NCI-H748 treated with DMSO at 0.1 percent for 48 hours (cell line): ENCODE data around the gene COP1.
"Not testable (repeated sequence)": the region's sequence is repeated elsewhere in the genome, so short reads cannot be mapped to it uniquely, and the experiment has no call there.

Experiments
- DNase-seq: peaks from one replicate; lab custom pipeline; 2025; lab: John Stamatoyannopoulos, UW

COP1 gene

GRCh38 chr1:176122282-176122681, 84.8 kb downstream of the COP1 start:
- DNase-seq: no peak

- DNase-seq: no peak
Observed at GRCh38 chr1:176119549-176119948, 87.5 kb downstream of the COP1 start.

DNA sequence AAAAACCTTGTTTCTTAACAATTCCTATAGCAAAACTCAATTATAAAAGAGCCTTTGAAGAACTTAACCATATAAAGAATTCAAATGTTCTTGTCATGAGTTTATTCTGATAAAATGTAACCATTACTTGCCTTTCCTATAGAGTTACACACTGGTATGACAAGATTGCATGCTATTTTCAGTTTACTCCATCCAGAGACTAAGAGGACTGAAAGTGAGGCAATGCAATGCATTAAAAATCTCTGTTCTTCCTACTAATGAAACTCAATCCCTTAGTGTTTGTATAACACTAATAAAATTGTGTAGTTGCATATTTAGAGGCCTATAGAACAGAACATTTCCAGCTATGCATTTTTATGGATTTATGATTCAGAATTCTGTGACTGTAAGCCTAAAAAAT, 88.1 kb downstream of the COP1 start:
- DNase-seq: no peak

DNA sequence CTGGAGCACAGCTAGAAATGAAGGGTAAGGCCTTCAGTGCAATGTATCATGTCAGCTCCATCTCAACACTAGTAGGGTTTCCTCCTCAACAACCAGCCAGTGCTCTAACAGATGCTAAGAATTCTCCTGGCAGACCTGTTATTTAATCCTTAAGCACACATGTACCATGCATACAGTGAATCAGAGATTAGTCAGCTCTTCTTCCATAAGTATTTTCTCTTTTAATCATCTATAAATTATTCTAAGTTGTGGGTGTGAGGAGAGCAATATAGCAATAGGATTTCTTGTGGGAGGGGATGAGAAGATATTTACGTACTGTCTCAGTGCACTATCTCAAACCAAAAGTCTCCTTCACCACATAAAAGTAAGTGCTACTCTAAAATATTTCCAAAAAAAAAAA, 95.3 kb downstream of the COP1 start:
- DNase-seq: no peak

- no peak for DNase-seq
Observed at GRCh38 chr1:176110203-176110602, 96.9 kb downstream of the COP1 start.

DNA sequence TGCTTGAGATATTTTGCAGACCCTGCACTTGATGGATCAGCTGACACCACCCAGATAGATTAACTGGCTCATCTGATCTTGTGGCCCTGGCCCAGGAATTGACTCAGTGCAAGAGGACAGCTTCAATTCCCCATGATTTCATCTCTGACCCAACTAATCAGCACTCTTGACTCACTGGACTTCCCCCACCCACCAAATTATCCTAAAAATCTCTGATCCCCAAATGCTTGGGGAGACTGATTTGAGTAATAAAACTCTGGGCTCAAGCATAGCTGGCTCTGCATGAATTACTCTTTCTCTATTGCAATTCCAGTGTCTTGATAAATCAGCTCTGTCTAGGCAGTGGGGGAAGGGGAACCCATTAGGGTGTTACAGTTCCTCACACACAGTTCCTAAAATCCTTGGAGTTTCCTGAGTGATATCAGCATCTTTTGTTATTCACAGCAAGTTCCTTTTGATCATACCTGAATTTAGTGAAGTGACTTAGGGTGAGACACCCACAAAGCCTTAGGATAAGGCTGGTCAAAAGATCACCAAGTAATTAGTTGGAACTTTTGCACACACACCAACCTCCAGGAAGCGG, 104.2 kb downstream of the COP1 start:
- no peak for DNase-seq

GRCh38 chr1:176101951-176102642, 105.0 kb downstream of the COP1 start:
- DNase-seq: no peak

GRCh38 chr1:176098560-176098959, 108.5 kb downstream of the COP1 start:
- DNase-seq: no peak

- DNase-seq: no peak
Observed at GRCh38 chr1:176096015-176096414, 111.1 kb downstream of the COP1 start.

GRCh38 chr1:176090766-176091165, 116.3 kb downstream of the COP1 start:
- no peak for DNase-seq

GRCh38 chr1:176087746-176088145, 119.3 kb downstream of the COP1 start:
- not testable (repeated sequence) for DNase-seq

GRCh38 chr1:176073524-176074157, 133.4 kb downstream of the COP1 start:
- peak; percentile 20 for DNase-seq

DNA sequence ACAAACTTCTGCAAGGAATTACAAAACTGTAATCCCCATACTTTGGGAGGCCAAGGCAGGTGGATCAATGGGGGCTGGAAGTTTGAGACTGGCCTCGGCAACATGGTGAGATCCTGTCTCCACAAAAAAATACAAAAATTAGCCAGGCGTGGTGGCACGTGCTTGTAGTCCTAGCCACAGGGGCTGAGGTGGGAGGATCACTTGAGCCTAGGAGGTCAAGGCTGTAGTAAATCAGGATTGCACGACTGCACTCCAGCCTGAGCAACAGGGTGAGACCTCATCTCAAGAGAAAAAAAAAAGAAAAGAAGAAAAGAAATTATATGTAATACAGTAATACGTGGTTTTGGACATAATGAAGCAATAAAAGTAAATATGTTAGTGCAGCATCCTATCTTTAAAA, 138.2 kb downstream of the COP1 start:
- no peak for DNase-seq

GRCh38 chr1:176068256-176068655, 138.8 kb downstream of the COP1 start:
- DNase-seq: no peak

DNA sequence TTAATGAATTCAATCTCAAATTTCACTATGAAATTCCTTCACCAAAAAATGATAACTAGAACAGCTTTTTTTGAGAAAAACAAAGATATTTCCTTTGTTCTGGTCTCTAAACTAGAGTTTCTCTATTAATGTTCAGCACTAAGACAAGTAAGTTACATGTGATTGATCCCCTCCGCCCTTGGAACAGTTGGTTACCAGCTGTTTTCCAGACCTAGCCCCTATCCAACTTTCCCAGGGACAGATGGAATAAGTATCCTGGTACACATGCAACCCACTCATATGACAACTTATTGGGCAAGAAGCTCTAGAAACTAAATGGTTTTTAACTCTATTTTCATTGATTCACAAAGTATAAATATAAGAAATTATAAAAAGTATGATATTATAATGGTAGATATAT, 140.4 kb downstream of the COP1 start:
- DNase-seq: no peak

- DNase-seq: no peak
Observed at GRCh38 chr1:176058686-176059085, 148.4 kb downstream of the COP1 start.

- no peak for DNase-seq
Observed at GRCh38 chr1:176056312-176056711, 150.8 kb downstream of the COP1 start.

DNA sequence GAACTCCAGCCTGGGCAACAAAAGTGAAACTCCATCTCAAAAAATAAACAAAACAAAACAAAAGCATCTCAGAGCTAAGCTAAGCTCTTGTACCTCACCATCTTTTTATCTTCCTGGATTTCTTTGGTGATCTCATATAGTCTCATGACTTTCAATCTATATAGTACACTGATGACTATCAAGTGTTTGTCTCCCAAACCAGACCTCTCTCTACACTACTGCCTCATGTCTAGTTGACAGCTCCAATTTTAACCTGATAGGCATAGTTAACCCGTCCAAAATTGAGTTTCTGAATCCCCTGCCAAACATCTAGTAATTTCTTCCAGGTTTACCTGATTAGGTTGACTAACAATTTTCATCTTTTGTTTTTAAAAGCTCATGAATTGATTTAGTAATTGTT, 151.7 kb downstream of the COP1 start:
- no peak for DNase-seq

DNA sequence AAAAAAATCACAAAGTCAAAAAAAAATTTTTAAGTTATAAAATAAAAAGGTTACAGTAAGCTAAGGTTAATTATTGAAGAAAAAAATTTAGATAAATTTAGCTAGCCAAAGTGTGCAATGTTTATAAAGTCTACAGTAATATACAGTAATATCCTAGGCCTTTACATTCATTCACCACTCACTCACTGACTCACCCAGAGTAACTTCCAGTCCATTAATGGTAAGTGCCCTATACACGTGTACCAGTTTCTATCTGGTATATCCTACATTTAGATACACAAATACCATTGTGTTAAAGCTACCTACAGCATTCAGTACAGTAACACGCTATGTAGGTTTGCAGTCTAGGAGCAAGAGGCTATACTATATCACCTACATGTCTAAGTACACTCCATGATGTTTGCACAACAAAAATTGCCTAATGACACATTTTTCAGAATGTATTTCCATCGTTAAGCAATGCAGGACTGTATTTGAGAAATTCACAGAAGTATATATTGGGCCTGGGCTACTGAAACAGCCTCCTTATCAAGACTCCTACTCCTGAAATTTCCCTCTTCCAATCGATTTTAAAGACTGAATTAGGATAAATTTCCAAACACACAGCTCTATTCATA, 155.1 kb downstream of the COP1 start:
- DNase-seq: no peak

GRCh38 chr1:176051402-176051801, 155.7 kb downstream of the COP1 start:
- no peak for DNase-seq

- no peak for DNase-seq
Observed at GRCh38 chr1:176049582-176049981, 157.5 kb downstream of the COP1 start.

DNA sequence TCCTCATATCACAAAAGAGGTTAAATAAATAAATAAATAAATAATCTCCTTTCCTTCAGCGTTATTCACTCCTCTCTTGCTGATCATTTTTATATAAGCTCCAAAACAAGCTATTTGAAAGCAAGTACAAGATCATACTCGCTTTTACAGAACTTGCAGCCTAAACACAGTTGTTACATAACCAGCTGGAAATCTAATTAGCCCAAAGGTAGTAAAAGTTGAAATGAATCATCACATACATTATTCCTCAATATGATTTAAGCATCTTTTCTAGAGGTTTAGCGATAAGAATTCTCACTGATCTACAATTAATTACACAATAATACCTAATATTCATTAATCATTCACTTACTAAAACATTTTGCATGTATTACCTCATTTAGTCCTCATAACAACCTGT, 160.2 kb downstream of the COP1 start:
- DNase-seq: no peak

- DNase-seq: no peak
Observed at GRCh38 chr1:176043537-176043936, 163.5 kb downstream of the COP1 start.
